G401.6 (cell line): ENCODE data around the gene SNRNP40.
A peak's percentile ranks its signal among the peaks of the same experiment; 100 is the strongest.
"Not testable (repeated sequence)": the region's sequence is repeated elsewhere in the genome, so short reads cannot be mapped to it uniquely, and the experiment has no call there.

ENCODE experiments used
- FAIRE-seq: peaks from 2 replicates; lab custom pipeline; 2012; peaks lifted over from hg19 to GRCh38; lab: Jason Lieb, UNC

Gene SNRNP40

DNA sequence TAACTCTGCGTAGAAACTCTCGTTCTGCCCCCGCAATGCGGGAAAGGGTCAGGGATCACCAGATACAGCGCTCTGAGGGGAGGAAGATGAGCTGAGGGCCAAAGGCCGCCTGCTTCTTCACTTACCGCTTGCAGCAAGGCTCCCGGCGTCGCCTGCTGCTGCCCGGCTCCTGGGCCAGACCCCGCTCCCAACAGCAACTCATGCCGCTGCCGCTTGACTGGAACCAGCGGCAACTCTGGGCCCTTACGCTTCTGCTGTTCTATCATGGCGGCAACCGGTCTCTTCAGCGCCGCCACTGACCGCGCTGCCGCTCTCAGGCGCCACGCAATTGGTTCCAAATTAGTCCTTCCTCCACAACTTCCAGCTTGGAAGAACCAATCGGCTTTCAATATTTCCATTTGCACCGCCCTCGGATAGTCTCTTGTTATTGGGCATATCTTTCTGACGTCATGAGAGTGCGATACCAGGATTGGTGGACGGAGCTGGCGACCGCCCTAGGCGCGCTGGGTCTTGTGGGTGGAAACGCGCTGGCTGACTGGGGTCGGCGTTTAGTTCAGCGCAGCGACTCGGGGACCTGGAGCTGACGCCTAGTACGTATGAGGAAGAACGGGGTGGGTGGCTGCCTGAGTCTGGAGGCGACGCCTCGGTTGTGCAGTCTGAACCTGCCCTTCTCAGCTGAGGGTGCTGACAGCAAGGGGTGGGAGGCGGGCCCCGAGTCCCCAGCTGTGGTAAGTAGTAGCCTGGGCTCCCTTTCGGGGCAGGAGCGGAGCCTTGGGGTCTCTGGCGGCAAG lies at the start of gene SNRNP40, which contains the start of gene ZCCHC17:
Gene SNRNP40 (minus strand): TSS at position 303 of the 791 bp plus-strand sequence. CDS start 37 bp downstream, at position 266.
Gene ZCCHC17 (plus strand): TSS at position 547 of the 791 bp plus-strand sequence. CDS start 13,067 bp downstream, outside the sequence.
- FAIRE-seq = peak; percentile 99

DNA sequence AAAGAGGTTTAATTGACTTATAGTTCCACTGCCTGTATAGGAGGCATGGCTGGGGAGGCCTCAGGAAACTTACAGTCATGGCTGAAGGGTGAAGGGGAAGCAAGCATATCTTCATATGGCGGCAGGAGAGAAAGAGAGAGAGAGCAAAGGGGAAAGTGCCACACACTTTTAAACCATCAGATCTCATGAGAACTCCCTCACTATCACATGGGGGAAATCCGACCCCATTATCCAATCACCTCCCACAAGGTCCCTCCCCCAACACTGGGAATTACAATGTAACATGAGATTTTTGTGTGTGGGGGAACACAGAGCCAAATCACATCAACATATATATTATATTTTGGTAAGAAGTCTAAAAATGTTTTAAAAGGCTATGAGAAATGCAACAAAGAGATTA lies 49.0 kb upstream of the SNRNP40 start:
- FAIRE-seq = no peak

- no peak for FAIRE-seq
Observed at GRCh38 chr1:31344503-31344902, 47.9 kb upstream of the SNRNP40 start.

- no peak for FAIRE-seq
Observed at GRCh38 chr1:31336687-31337467, 40.3 kb upstream of the SNRNP40 start.

DNA sequence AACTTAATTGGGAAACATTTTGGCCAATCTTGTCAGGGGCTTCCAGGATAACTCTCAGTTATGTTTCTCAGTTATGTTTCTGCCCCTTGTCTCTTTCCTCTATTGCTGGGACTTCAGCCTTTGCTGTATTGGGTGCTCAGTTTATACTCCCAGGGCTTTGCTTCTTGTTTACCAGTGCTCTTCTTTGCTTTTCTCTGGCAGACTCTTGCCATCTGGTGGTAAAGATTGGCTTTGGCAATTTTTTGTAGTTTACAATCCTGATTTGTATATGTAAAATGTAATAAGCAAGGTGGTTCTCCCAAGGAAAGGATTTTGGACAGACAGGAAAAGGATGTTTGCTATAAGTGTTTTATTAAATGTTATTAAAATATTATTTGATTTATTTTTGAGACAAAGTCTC lies 38.4 kb upstream of the SNRNP40 start:
- peak; percentile 95 for FAIRE-seq

DNA sequence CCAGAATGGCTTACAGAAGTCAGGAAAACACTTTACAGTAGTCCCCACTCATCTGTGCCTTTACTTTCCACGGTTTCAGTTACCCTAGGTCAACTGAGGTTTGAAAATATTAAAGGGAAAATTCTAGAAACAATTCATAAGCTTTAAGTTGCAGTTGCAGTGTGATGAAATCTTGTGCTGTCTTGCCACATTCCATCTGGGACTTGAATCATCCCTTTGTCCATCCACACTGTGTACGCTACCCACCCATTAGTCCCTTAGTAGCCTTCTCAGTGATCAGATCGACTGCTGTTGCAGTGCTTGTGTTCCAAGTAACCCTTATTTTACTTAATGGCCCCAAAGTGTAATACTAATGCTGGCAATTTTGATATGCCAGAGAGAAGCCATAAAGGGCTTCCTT lies 30.8 kb upstream of the SNRNP40 start:
- no peak for FAIRE-seq

DNA sequence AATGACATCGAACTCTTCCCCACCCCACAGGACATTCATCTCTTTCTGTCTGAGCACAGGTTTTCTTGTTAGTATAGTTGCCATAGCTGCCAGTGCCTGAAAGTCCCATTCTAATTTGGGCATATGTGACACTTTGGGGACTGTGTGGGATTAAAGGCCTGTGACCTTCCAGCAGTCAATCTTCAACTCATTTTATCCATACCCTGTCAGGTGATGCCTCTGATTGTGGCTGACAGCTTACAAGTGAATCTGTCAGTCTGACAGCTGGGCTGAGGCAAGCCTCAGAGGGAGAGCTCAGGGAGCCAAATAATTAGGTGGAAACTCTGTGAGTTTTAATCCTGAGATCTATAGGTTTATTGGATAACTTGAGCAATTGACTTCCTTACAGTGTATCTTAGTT lies 29.9 kb upstream of the SNRNP40 start:
- FAIRE-seq = no peak

DNA sequence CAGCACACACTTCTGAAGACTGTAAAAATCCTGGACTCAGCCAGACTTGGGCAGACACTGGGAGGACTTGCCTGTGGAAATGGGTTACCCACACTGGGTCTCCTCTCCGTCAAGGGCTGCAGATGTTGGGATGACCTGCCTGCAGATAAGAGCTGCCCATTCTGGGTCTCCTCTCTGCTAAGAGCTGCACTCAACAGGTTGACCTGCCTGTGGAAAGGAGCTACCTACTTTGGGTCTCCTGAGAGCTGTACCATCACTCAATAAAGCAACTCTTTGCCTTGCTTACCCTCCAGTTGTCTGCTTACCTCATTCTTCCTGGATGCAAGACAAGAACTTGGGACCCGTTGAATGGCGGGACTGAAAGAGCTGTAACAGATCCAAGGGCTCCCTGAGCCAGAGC lies 28.4 kb upstream of the SNRNP40 start:
- FAIRE-seq = no peak

- FAIRE-seq = no peak
Observed at GRCh38 chr1:31324093-31324492, 27.5 kb upstream of the SNRNP40 start.

DNA sequence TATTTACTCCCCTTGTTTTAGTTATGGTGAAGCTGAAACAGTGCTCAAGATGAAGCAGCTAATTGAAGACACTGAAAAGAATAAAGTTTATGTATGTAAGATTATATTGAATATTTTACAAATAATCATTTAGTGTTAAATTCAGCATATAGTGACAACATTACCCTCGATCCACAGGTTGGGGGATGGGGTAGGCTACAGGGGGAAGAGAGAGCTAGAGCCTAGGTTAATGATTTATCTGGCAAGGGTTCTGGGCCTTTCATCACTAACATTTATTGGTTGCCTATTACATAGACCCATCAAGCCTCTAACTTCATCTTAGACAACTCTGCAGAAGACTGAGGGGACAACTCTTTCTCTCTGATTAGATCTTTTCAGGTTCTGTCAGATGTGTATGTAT lies 21.6 kb upstream of the SNRNP40 start:
- FAIRE-seq = no peak

GRCh38 chr1:31315902-31316301 lies 19.3 kb upstream of the SNRNP40 start:
- FAIRE-seq = no peak

DNA sequence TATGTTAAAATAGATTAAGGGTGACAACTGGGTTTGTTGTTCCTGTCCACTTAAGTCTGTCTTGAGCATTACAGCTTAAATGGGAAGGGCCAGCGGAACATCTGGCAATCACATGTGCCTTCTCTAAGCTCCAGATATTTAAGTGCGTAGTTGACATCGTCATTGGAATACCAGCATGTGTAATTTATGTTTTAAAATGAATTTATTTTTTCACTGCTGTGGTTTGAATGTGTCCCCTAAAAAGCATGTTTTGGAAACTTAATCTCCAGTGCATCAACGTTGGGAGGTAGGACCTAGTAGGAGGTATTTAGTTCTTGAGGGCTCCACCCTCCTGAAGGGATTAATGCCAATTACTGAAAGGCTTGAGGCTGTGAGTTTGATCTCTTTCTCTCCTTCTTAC lies 13.6 kb upstream of the SNRNP40 start:
- no peak for FAIRE-seq

DNA sequence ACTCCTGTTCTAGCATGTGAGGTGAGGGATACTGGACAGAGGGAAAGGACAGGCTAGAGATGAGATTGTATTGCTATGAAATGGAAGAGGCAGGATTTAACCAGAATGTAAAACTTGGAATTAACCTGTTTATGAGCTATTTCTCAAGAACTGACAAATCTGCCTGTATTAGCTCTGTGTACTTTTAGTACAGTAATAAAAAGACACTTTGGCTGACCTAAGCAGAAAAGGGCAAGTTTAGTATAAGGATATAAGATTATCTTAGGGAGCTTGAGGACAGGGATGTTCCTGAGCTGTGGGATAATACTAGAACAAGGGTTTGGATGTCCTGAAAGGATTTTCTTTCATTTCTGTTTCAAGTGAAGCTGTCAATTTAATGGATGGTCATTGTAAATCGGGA lies 11.4 kb upstream of the SNRNP40 start:
- no peak for FAIRE-seq

DNA sequence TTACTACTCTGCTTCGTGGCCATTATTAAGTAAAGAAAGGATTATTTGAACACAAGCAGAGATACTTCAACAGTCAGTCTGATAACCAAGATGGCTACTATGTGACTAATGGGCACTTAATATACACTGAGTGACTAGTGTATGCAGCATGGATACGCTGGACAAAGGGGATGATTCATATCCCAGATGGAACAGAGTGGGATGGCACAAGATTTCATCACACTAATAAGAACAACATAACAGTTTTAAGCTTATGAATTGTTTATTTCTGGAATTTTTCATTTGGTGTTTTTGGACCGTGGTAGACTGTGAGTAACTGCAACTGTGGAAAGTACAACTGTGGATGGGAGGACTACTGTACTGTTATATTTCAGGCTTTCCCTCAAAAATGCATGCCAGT lies 9.7 kb upstream of the SNRNP40 start:
- no peak for FAIRE-seq

GRCh38 chr1:31302709-31303441 lies 6.3 kb upstream of the SNRNP40 start:
- no peak for FAIRE-seq

- FAIRE-seq = no peak
Observed at GRCh38 chr1:31300193-31300592, 3.6 kb upstream of the SNRNP40 start.

GRCh38 chr1:31299365-31299764 lies 2.8 kb upstream of the SNRNP40 start:
- no peak for FAIRE-seq

- FAIRE-seq = no peak
Observed at GRCh38 chr1:31297277-31298247, 974 bp upstream of the SNRNP40 start.

DNA sequence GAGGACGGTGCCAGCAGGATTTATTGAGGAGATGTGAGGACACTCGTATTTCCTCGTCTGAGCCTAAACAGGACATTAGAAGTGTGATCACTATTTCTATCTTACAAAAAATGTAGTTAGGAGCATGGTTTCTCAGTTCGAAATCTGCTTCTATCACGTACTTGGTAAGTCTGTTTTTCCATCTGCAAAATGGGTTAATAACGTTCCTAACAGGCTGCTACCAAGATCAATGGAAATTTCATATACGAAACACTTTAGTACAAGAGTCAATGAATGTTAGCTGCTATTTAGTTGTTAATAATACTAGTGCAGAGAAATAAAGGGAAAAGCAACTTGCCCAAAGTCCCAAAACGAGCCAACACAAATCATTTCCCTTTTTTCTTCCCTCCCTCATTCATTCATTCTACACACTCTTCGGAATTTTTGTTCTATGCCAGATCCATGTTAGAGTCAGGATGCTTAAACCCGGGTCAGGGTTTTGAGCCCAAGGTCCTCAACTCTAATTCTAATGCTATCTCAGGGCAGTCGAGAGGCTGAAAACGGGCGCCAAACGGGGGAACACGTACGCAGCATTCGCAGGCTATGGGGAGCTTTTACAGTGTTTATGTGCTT lies 608 bp downstream of the SNRNP40 start:
- no peak for FAIRE-seq

DNA sequence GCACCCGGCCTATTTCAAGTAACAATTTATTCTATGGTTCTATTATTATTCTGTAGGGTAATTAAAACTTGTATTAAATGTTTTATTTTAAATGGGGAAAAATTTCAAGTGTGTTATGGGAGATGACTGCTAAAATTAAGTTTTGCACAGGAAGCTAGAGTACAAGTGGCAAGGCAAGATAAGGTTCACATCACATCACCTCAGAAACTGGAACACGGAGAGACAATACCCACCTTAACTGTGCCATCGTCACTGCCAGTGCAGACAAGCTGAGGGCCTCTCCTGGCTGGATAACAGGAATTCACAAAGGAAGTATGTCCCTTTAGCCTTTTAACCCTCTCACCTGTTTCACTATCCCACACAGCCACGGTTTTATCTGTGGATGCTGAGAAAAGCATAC lies 7.6 kb downstream of the SNRNP40 start:
- FAIRE-seq = no peak

- FAIRE-seq = not testable (repeated sequence)
Observed at GRCh38 chr1:31287791-31288190, 8.8 kb downstream of the SNRNP40 start.
